ENCODE measurements around the gene MYOF. TPM values are rescaled to one million over a fixed set of nuclear protein-coding genes. Genes with fewer than 3 reads are reported as not detected.

MYOF gene
- total RNA-seq, 1 experiment from 2014 or later: 376 TPM

GRCh38 chr10:93330824-93331223 lies 151.3 kb downstream of the MYOF start:
- peaks cover 59% of the 10 kb centered on the region for H3K36me3 ChIP-seq (ENCODE audit: control insufficient read depth, insufficient read depth, low read length)
- intact Hi-C loops (cut with micrococcal nuclease; ENCODE audit: unreplicated experiment): no loop called here
- no peak for DNase-seq (ENCODE audit: low read depth, low spot score)
- TF ChIP-seq TCF7L2 (IDR thresholded peaks at IDR 0.05; ENCODE audit: low read depth, low read length) (no peak), POLR2AphosphoS5 (IDR thresholded peaks at IDR 0.05; ENCODE audit: low read depth, low read length) (no peak), SIN3A (IDR thresholded peaks at IDR 0.05; ENCODE audit: borderline replicate concordance, insufficient read depth, low read depth, low read length) (no peak), CTCF (IDR thresholded peaks at IDR 0.05) (no peak)
- TF ChIP-seq, protein P1, sequence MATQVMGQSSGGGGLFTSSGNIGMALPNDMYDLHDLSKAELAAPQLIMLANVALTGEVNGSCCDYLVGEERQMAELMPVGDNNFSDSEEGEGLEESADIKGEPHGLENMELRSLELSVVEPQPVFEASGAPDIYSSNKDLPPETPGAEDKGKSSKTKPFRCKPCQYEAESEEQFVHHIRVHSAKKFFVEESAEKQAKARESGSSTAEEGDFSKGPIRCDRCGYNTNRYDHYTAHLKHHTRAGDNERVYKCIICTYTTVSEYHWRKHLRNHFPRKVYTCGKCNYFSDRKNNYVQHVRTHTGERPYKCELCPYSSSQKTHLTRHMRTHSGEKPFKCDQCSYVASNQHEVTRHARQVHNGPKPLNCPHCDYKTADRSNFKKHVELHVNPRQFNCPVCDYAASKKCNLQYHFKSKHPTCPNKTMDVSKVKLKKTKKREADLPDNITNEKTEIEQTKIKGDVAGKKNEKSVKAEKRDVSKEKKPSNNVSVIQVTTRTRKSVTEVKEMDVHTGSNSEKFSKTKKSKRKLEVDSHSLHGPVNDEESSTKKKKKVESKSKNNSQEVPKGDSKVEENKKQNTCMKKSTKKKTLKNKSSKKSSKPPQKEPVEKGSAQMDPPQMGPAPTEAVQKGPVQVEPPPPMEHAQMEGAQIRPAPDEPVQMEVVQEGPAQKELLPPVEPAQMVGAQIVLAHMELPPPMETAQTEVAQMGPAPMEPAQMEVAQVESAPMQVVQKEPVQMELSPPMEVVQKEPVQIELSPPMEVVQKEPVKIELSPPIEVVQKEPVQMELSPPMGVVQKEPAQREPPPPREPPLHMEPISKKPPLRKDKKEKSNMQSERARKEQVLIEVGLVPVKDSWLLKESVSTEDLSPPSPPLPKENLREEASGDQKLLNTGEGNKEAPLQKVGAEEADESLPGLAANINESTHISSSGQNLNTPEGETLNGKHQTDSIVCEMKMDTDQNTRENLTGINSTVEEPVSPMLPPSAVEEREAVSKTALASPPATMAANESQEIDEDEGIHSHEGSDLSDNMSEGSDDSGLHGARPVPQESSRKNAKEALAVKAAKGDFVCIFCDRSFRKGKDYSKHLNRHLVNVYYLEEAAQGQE (IDR thresholded peaks at IDR 0.05; ENCODE audit: insufficient read depth in 1 of 2, low read depth in 2 of 2, low read length in 1 of 2): no peak
- CTCF ChIA-PET: no interaction called here
- no TSS peak for BruUV-seq (replicated peaks)
- no peak for ATAC-seq
- POLR2A ChIA-PET: interaction anchor here (0.6 kb wide), 1 partner anchor 475 kb away, joined by 3 read pairs; no protein-coding TSS in a partner anchor
- in situ Hi-C loops (cut with HindIII; ENCODE audit: low pct_unique_long_range_greater_than_20kb, low sequenced_read_pairs): no loop called here
- no peak overlapping the region for H3K27ac ChIP-seq (ENCODE audit: low read length)
- no peaks in the 10 kb centered on the region for H3K9me3 ChIP-seq (ENCODE audit: control insufficient read depth, insufficient read depth, low read depth, low read length)
- no peaks in the 10 kb centered on the region for H3K4me1 ChIP-seq (ENCODE audit: control insufficient read depth, insufficient read depth, low read length)
- no peaks in the 10 kb centered on the region for H3K27me3 ChIP-seq (ENCODE audit: control insufficient read depth, insufficient read depth, low read length)
- H3K4me3 ChIP-seq (ENCODE audit: low read depth in 2 of 2, low read length in 2 of 2): no peak overlapping the region

GRCh38 chr10:93319896-93320295 lies 162.2 kb downstream of the MYOF start:
- BruUV-seq (replicated peaks): no TSS peak
- POLR2A ChIA-PET: no interaction called here
- ATAC-seq (no peak), DNase-seq (ENCODE audit: low read depth, low spot score) (no peak)
- H3K36me3 ChIP-seq (ENCODE audit: control insufficient read depth, insufficient read depth, low read length): peaks cover 69% of the 10 kb centered on the region
- in situ Hi-C loops (cut with HindIII; ENCODE audit: low pct_unique_long_range_greater_than_20kb, low sequenced_read_pairs): no loop called here
- no peaks in the 10 kb centered on the region for H3K9me3 ChIP-seq (ENCODE audit: control insufficient read depth, insufficient read depth, low read depth, low read length)
- no peak overlapping the region for H3K27ac ChIP-seq (ENCODE audit: low read length)
- intact Hi-C loops (cut with micrococcal nuclease; ENCODE audit: unreplicated experiment): no loop called here
- TF ChIP-seq TCF7L2 (IDR thresholded peaks at IDR 0.05; ENCODE audit: low read depth, low read length) (no peak), POLR2AphosphoS5 (IDR thresholded peaks at IDR 0.05; ENCODE audit: low read depth, low read length) (no peak), SIN3A (IDR thresholded peaks at IDR 0.05; ENCODE audit: borderline replicate concordance, insufficient read depth, low read depth, low read length) (no peak), CTCF (IDR thresholded peaks at IDR 0.05) (no peak)
- TF ChIP-seq, protein P1 (IDR thresholded peaks at IDR 0.05; ENCODE audit: insufficient read depth in 1 of 2, low read depth in 2 of 2, low read length in 1 of 2): no peak
- H3K4me3 ChIP-seq (ENCODE audit: low read depth in 2 of 2, low read length in 2 of 2): no peak overlapping the region
- H3K27me3 ChIP-seq (ENCODE audit: control insufficient read depth, insufficient read depth, low read length): no peaks in the 10 kb centered on the region
- H3K4me1 ChIP-seq (ENCODE audit: control insufficient read depth, insufficient read depth, low read length): no peaks in the 10 kb centered on the region
- CTCF ChIA-PET: no interaction called here
